HG02970 (cell line): ENCODE results near the gene CEACAM8.
"Not testable (repeated sequence)": the region's sequence is repeated elsewhere in the genome, so short reads cannot be mapped to it uniquely, and the experiment has no call there.

ENCODE experiments used
- ATAC-seq: cut with Tn5 transposase; IDR thresholded peaks from one replicate; pipeline ENCODE4 v1.9.1; 2021; ENCODE audit warnings: mild to moderate bottlenecking, moderate library complexity, moderate number of reproducible peaks; ENCODE audit not compliant: unreplicated experiment, low FRiP score

CEACAM8 gene

DNA sequence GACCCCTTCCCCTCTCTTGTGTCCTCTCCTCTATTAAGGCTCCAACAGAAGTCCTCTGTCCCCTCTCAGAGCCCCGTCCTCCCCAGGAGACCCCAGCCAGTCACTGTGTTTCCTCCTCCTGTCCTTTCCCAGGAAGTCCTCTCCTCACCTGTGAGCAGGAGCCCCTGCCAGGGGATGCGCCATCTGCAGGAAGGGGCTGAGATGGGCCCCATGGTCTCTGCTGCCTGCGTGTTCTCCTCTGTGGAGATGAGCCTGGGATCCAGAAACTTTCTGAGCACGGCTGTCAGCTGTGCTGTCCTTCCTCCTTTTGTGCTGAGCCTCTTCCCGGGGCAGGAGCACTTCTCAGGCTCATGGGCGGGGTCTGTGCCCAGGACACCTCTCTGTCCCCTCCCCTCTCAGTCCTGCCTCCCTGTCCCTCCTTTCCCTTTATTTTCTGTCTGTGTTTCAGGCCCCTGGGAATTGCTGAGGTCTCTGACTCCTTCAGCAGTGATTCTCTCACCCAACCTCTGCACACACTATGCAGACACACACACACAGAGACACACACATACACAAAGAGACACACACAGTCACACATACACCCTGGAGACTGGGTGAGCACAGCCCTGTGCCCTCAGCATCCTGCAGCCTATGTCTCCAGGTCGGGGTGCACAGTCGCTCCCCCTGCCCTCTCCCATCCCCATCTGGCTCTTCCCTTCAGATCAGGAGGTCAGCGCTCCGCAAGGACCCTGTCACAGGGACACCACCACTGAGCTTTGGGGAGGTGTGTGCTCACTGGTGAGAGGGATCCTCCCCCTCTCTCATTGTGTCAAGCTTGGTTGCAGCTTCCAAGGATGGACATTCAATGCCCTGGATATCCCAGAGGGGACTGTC, at the start of gene CEACAM8:
CEACAM8 (minus strand) TSS at position 308 of the 873 bp plus-strand sequence; CDS start at position 212, 96 bp downstream.
- ATAC-seq, result no peak

- not testable (repeated sequence) for ATAC-seq
Measured at GRCh38 chr19:42639324-42640092, 44.8 kb upstream of the CEACAM8 start.

DNA sequence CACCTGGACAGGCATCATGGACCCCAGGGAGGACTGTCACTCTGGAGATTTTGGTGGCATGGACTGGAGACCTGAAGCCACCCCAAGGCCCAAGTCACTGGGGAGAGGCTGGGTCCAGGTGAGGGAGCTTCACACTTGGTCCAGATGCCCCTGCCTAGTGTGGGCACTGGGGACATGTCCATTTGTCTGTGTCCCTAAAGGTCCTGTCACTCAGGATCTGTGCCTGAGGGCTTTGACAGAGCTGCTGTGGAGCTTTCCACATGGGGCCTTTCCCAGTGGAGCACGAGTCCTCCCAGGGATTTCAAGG, 40.5 kb upstream of the CEACAM8 start:
- no peak for ATAC-seq

DNA sequence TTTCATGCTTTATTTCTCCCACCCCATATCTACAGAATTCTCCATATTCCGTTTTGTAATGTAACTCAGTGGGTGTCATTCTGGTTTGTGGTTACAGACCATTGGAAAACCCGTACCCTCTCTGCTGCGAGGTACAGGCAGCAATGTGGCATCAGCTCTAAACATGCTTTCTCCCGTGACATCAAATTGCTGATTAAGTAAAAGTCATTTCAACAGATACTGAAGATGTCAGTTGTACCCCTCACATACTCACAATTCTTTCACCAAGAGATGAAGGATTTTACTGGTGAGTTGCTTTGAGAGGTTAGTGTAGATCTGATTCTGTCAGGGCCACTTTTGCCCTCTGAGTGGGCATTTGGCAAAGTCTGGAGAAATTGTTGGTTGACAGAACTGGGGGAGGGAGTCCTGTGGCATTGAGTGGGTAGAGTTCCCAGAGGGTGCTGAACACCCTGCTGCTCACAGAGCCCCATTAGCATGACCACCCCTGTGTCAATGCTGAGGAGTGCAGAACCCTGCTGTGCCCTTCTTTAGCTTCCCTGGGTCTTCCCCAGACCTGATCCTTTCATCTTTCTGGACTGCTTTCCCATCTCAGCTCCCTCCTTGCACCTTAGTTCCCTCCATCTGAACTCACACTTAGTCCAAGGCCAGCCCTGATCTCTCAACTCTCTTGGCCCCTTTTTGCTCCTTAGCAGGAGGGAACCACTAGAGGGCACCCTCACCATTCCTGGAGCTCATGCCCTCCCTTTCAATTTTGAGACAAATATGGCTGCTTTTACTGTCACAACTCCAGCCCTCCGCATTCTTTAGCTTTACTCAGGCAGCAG, 39.9 kb upstream of the CEACAM8 start:
- ATAC-seq, result no peak

DNA sequence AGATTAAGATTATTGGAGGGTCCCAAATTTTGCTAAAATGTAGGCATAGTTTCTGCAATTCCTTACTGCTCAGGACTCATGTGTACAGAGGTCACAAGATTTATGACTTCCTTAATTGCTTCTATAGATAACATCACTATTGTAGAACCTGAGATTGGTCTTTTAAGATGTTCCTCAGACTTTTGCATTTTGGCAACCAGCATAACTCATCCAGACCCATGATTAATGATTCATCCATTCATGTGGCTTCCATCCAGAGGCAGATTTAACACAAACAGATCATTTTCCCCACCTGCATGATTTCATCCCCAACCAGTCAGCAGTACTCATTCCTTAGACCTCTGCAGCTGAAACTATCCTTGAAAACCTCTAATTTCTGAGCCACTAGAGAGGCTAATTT, 34.5 kb upstream of the CEACAM8 start:
- ATAC-seq, result no peak

DNA sequence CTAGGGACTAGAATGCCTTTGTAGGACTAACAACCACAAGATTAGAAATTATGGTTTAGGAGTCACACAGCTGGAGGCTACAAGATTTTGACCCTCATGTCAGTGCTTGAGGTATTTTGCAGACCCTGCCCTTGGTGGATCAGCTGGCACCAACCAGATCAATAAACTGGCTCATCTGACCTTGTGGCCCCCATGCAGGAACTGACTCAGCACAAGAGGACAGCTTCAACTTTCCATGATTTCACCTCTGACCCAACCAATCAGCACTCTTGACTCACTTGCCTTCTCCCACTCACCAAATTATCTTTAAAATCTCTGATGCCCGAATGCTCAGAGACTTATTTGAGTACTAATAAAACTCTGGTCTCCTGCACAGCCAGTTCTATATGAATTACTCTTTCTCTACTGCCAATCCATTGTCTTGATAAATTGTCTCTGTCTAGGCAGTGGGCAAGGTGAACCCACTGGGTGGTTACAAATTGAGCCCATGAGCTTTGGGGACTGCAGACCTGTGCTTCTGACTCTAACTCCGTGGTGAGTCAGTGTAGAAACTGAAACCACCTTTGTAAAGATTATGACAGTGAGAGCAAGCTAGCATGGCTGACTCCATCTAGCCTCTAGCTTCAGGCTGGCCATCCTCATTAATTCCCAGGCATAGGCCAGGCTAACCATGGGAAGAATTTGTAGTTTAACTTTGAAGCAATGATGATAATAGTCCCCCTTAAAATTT, 33.9 kb upstream of the CEACAM8 start:
- ATAC-seq, result no peak

DNA sequence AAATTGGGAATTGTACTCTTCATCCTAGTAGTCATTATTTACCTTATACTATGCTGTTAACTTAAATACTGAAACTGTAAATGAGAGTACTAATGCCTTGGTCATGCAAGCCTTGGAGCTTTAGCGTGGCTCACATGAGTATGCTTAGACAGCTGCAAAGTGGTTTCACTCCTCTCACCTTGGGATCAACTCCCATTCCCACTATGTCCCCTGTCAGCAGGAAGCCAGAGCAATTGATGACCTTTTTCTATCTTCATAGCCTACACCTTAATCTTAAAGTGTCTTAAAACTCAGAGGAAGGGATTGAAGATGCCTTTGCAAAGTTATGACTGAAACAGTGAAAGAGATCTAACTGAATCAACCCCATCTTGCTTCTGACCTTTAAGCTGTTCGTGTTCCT, 33.2 kb upstream of the CEACAM8 start:
- ATAC-seq, result no peak

- ATAC-seq, result no peak
Measured at GRCh38 chr19:42626181-42626580, 31.5 kb upstream of the CEACAM8 start.

GRCh38 chr19:42619271-42619670, 24.5 kb upstream of the CEACAM8 start:
- ATAC-seq, result no peak

GRCh38 chr19:42613666-42614065, 18.9 kb upstream of the CEACAM8 start:
- no peak for ATAC-seq

DNA sequence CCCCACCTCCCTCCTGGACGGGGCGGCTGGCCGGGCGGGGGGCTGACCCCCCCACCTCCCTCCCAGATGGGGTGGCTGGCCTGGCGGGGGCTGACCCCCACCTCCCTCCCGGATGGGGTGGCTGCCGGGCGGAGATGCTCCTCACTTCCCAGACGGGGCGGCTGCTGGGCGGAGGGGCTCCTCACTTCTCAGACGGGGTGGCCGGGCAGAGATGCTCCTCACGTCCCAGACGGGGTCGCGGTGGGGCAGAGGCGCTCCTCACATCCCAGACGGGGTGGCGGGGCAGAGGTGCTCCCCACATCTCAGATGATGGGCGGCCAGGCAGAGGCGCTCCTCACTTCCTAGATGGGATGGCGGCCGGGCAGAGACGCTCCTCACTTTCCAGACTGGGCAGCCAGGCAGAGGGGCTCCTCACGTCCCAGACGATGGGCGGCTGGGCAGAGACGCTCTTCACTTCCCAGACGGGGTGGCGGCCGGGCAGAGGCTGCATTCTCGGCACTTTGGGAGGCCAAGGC, 15.7 kb upstream of the CEACAM8 start:
- not testable (repeated sequence) for ATAC-seq

GRCh38 chr19:42606660-42607351, 12.1 kb upstream of the CEACAM8 start:
- ATAC-seq, result no peak

DNA sequence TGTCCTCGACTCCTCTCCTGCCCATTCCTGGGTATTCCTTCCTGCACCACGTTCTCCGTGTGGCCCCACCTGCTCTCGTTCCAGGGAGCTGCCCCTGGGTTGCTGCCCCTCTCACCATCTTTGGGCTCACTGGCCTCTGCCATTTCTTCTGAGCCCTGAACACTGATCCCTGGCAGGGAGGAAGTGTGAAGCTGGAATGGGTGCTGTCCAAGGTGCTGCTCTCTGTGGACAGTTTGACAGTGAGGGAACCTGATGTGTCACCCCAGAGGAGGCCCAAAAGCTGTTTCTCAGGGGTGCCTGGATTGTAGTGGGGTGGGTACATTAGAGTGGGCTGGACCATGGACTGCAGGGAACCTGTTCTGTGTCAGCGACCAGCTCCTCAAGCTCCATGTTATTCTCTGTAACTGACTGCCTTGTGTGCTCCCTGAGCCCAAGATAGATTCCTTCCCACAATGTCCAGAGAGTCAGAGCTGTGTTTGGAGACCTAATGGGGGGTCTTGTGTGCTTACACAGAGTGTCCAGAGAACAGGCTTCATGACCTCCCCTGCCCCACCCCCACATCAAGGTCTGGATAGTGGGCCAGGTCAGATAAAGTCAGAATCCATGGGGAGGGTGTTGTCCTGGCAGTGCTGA, 7.2 kb upstream of the CEACAM8 start:
- ATAC-seq, result no peak

DNA sequence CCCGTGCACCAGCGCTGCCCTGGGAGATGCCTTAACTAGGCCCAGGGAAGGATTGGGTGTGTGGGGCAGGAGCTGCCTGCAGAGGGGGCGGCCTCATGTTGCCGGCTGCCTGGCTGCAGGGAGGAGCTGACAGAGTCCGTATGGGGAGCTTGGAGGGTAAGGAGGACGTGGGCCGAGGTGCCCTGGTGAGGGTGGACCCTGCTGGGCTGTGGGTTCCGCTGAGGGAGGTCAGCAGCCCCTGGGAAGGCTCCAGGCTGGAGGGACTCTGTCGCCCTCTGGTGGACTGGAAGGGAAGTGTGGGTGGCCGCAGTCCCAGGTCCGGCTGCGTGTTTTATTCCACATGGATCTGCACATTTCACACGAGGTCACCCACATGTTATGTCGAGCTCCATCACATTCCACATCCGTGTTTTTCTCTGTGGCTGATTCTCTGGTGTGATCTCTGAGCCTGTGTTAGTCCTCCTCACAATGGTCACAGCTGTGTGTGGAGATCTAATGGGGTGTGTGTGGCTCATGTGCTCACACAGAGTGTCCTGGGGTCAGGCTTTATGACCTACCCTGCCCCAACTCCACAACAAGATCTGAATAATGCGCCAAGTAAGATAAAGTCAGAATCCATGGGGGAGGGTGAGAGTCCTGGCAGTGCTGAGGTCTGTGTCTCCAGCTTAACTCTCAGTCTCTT, 1.8 kb upstream of the CEACAM8 start:
- no peak for ATAC-seq

DNA sequence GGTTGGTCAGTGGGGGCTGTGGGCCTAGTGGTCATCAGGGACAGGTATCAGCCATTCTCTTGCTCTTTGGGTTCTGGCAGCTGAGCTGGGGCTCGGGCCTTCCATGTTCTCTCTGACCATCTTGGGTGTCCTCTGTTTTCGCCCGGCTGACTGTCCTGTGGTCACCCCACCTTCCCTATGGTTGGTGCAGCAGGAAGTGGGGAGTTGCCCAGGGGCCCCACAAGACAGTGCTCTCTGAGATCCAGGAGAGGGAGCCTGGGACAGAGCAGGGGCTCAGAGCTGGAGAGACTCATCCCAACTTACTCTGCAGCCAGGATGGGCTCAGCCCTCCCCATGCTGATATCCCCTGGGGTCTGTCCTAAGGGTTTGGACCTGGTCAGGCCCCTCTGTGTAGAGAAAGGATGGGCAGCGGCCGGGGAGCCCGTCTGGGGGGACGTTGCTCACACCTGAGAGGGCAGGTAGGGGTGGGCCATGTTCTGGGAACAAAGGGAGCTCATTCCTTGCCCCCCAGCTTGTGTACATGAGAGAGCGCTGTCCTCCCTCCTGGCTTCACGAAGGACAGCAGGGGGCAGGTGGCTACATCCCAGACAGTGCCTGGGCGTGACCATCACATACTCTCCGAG, 937 bp upstream of the CEACAM8 start:
- ATAC-seq, result no peak

DNA sequence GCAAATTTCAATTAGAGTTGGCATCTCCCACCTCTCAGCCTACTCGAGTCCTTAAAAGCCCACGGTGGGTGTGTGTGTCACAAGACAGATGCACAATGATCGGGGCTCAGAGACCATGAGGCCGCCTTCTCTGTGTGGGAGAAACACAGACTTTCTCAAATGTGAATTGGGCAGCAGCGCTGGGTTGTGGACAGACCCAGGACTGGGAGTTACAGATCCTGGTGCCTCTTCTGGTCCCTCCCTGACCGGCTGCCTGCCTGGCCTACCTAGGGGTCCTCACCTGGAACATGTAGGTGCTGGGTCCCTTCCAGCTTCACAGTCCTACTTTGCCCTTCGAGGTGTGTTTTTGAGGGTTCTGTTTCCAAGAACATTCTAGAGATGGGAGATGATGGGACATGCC, 4.9 kb downstream of the CEACAM8 start:
- no peak for ATAC-seq

DNA sequence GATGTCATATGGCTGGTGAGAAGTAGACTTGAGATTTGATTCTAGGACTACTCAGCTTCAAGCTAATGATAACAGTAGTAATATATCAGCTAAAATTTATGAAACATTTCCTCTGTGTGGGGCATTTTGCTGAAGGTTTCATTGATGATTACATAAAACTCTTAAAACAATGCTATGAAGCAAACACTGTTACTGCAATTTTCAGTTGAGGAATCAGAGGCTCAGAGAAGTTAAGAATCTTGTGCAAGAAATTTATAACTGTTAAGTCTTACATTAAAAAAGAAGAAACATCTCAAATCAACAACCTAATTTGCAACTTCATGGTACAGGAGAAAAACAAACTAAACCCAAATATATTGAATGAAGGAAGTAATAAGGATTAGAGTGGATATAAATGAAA, 10.3 kb downstream of the CEACAM8 start:
- ATAC-seq, result no peak

DNA sequence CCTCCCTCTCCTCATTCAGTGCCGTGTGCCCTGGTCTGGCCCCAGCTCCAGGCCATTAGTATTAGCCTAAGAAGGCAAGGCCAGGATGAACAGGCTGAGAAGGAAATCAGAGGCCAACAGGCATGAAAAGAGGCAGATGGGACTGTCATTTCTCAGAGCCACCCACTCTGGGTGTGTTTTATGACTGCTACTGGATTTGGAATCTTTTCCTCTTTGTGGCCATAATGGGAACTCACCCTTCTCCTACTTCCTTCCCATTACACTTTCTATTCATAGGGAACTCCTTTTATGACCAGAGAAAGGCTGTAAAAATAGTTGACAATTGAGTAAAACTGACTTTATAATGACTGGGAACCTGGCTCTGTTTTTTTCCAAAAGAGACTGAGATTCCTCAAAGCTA, 17.7 kb downstream of the CEACAM8 start:
- ATAC-seq, result no peak
